GM18951 (cell line): ENCODE results near the gene SERPINA12.
"Not testable (repeated sequence)": the region's sequence is repeated elsewhere in the genome, so short reads cannot be mapped to it uniquely, and the experiment has no call there.

ENCODE experiments used
- POLR2A ChIP-seq: IDR thresholded peaks from 4 replicates; pipeline ENCODE4 v1.6.1; 2011; ENCODE audit warnings: mild to moderate bottlenecking; ENCODE audit not compliant: insufficient read length, insufficient read depth; ENCODE audit errors: extremely low read depth
- in situ Hi-C: fragments of 300-500 bp; cut with MboI; formaldehyde crosslinking; loops from one replicate; pipeline ENCODE4 v1.12.0; 2022; ENCODE audit warnings: low sequenced_read_pairs, mixed read lengths, inconsistent platforms; ENCODE audit not compliant: unreplicated experiment

Gene SERPINA12

DNA sequence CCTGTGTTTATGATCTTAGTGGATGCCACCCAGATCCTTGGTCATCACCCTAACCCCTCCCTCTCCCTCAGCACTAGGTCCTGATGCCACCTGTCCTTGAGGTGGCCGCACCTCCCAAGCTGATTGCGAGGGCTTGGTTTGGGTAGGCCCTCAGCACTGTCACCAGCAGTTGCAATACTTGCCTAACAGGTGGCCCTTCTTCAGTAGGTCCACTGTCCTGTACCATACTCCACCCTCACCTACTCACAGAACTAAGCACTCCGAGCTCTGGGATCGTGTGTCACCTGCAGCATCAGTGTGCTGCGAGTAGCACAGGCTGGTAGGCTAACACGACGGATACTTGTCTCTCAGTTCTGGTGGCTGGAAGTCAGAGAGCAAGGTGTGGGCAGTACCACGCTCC lies 14.0 kb upstream of the SERPINA12 start:
- in situ Hi-C loops = no loop called here
- no peak for TF ChIP-seq POLR2A

DNA sequence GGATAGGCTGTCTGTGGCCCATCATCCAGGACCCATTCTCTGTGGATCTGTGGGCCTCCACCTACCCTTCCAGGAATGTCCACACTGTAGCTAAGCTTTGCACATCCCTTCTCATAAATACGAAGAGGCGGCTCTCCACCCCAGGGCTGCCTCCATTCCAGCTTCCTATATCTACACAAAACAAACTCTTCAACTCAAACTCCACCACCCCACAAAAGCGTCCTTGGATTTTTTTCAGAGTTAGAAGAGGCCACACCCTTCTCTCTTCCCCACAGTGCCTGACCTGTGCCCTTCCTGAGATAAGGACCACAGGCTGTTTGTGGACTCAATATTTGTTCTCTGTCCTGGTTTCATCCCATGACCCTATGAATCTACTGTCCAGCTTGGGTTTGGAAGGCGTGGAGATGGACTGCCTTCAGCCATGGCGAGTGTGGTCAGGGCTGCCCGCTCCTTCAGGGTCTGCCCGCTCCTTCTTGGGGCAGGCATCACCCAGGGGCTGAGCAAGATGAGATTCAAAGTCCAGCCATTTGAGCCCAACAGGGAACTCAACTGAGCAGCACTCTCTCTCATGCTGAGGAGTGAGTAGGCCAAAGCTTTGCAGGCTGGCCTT lies 13.0 kb upstream of the SERPINA12 start:
- TF ChIP-seq POLR2A = no peak
- in situ Hi-C loops = no loop called here

DNA sequence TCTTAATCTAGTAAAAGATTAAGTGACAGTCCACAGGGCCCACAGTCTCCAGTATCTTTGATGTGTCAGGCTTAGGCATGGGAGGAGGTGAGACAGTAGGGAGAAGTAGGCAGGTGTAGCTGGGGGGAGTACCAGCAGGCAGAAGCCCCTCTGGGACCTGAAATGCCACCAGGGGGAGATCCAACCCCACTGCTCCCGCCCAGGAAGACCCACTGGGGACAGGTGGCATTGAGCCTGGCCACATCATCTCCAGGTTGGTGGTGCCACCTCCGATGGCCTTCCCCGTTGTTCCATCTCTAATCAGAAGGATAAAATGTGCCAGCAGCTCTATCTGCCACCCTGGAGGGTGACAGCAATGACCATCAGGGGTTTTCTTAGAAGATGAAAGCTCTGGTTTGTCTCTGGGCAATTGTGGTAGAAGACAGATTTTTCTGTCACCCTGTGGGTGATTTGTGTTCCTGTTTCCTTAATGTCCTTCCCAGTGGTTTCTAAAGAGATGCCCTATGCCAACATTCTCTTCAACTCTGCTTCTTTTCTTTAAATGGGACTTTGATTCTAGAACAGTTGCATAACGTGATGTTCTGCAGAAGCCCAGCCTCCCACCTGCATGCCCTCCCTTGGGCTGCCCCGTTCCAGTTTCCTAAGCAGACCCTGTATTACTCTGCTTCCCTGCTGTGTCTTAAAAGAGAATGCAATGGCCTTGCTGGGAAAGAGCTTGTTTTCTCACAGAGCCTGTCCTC lies 12.3 kb upstream of the SERPINA12 start:
- in situ Hi-C loops = no loop called here
- no peak for TF ChIP-seq POLR2A

DNA sequence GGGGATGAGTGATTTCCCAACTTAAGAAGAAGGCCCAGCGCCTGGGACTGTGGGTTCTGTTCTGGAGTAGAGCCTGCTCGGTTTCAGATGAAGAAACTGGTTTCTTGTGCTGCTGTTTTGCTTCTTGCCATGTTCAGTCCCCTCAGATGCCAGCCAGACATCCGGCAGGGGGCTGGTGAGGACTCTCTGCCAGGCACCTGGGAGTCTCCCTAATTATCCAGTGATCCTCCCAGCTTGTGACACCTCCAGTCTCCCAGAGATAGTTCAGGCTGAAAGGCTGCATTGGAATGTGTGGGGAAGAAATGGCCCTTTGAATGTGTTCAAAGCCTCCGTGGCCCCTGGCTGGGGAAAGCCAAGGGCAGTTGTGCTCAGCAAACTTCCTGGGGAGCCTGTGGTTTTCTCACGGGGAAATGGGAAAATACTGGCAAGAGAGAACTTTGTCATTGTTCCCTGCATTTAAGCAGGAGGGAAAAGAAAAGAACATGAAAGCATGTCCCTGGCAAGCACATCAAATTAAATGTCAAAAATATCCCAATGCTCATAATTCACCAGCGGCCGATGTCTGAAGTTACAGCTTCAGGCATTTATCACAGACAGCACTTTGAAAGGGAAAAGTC lies 8.5 kb upstream of the SERPINA12 start:
- TF ChIP-seq POLR2A = no peak
- in situ Hi-C loops = no loop called here

DNA sequence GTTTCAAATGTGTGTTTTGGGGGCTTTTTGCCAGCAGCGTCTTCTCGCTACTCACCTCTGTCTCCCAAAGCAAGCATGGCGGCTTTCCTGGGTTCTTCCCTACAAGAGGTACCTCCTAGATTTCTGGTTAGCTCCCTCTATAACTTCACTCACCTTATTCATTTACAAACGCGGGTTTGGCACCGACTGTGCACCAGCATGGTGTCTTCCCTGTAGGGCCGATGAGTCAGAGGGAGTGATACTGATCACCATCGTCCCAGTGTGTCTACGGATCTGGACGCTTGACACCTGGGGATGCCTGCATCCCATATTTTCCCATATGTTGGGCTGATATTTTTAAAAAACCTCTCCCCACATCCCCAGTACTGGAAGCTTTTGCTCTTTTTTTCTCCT lies 8.0 kb upstream of the SERPINA12 start:
- in situ Hi-C loops = no loop called here
- TF ChIP-seq POLR2A = no peak

DNA sequence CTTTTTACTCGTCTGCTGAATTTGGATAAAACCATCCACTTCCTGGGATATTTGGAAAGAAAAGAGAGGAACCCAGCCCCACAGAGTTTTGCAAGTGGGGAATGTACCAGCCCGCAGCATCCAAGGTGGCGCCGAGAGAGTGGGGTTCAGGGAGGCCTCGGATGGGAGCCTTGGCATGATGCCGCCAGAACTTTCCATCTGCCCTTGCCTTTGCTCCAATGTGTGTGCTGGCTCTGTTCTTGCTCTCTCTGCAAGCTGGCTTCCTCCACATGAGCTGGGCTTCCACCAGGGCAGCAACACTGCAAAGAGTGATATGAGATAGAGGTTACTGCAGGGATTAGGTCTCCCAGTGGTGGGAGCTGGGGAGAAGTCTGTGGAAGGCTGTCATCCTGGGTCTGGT lies 6.6 kb upstream of the SERPINA12 start:
- in situ Hi-C loops = no loop called here
- TF ChIP-seq POLR2A = no peak

GRCh38 chr14:94515426-94515825 lies 6.2 kb upstream of the SERPINA12 start:
- in situ Hi-C loops = no loop called here
- TF ChIP-seq POLR2A = no peak

GRCh38 chr14:94514351-94514750 lies 5.1 kb upstream of the SERPINA12 start:
- TF ChIP-seq POLR2A = no peak
- in situ Hi-C loops = no loop called here

- in situ Hi-C loops = not testable (repeated sequence)
Measured at GRCh38 chr14:94510481-94510880, 1.2 kb upstream of the SERPINA12 start.

GRCh38 chr14:94505641-94506040 lies 3.6 kb downstream of the SERPINA12 start:
- in situ Hi-C loops = no loop called here
- no peak for TF ChIP-seq POLR2A

DNA sequence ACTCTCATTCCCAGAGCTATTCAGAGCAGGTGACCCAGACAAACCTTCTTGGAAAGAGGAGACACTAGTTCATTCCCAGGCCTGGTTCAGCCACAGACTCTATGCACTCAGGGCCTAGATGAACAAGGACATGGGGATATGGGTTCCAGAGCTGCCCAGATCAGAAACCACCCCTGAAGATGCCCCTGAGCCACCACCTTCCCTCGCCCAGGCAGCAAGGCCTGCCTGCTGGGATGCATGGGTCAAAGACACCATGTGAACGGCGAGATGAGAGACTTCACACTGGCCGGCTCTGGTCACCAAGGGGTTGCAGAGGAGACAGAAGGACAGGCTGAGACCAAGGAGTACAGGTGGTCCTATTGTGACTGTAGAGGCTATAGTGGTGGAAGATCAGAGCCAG lies 4.1 kb downstream of the SERPINA12 start:
- in situ Hi-C loops = no loop called here
- TF ChIP-seq POLR2A = no peak

- no peak for TF ChIP-seq POLR2A
- in situ Hi-C loops = no loop called here
Measured at GRCh38 chr14:94501588-94502516, 7.4 kb downstream of the SERPINA12 start.

DNA sequence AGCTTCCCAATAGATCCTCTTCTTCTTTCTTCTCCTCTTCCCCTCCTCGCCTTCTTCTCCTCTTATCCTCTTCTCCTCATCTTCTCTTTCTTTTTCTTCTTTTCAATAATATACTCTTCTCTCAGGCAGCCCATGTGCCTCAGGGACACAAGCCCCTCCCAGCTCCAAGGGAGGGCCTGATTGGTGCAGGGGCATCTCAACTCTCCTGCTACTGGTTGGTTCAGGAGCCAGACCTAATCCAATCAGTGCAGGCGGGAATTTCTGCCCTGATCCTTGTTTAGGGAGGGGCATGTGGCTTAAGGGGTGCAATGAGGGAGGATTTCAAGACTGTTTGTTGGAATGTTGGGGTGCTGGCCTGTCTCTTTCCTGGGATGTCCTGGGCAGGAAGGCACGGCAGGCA lies 9.0 kb downstream of the SERPINA12 start:
- TF ChIP-seq POLR2A = no peak
- in situ Hi-C loops = no loop called here
